ENCODE data around the gene PRSS35.

DNA sequence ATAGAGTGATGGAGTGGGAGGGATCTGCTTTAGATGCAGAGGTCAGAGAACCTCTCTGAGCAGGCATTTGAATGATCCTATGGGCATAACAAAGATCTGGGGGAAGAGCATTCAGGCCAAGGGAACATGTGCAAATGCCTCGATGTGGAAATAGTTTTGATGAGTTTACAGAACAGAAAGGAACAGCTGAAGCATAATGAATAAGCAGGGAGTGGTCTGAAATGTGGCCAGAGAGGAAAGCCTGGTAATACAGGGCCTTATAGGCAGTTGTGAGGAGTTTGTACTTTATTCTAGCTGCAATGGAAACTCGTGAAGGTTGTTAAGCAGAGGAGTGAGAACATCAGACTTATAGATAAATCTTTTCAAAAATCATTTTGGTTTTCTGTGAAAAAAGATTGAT, 48.4 kb upstream of the PRSS35 start:
- TF ChIP-seq CTCF (conservative IDR thresholded peaks at IDR 0.05) (no peak), ZFX (IDR thresholded peaks at IDR 0.05) (no peak)

Data from C4-2B (cell line).